ENCODE measurements around the gene IFNAR1. TPM values are rescaled to one million over a fixed set of nuclear protein-coding genes. Genes with fewer than 3 reads are reported as not detected.
A peak's percentile ranks its signal among the peaks of the same experiment; 100 is the strongest.

IFNAR1 gene
- total RNA-seq, 1 experiment from 2014 or later, result 30.0 TPM

- DNase-seq (ENCODE audit: unreplicated experiment), result peak; percentile 92
- no peaks in the 10 kb centered on the region for H3K27me3 Mint-ChIP-seq (ENCODE audit: insufficient read depth, unreplicated experiment)
- CTCF ChIA-PET, result interaction anchor here (0.6 to 1.3 kb wide), 4 partner anchors 14 to 90 kb away, joined by 3 to 7 read pairs (median 4); no protein-coding TSS in a partner anchor
- peak overlapping the region; percentile 96 for H3K27ac Mint-ChIP-seq (ENCODE audit: low read depth, unreplicated experiment)
- peaks cover 30% of the 10 kb centered on the region for H3K36me3 Mint-ChIP-seq (ENCODE audit: insufficient read depth, unreplicated experiment)
- TF ChIP-seq CTCF (IDR thresholded peaks at IDR 0.05; ENCODE audit: unreplicated experiment), result no peak
- H3K9me3 Mint-ChIP-seq (ENCODE audit: unreplicated experiment), result no peaks in the 10 kb centered on the region
- intact Hi-C loops (cut with micrococcal nuclease), result loop anchor here (2.0 kb wide), 1 partner anchor 38 kb away; the partner anchor contains the start of gene IFNAR1
- peak overlapping the region; percentile 12 for H3K4me3 Mint-ChIP-seq (ENCODE audit: unreplicated experiment)
- POLR2A ChIA-PET, result interaction anchor here (0.6 to 3.2 kb wide), 13 partner anchors 13 to 580 kb away, joined by 3 to 23 read pairs (median 6); partner anchors contain the start of genes IFNAR1 and IL10RB
- BruUV-seq (replicated peaks), result TSS peak; percentile 43
- H3K4me1 Mint-ChIP-seq (ENCODE audit: insufficient read depth, unreplicated experiment), result peaks cover 30% of the 10 kb centered on the region
Measured at GRCh38 chr21:33286600-33287456, 37.9 kb upstream of the IFNAR1 start.

GRCh38 chr21:33289199-33289819 lies 35.5 kb upstream of the IFNAR1 start:
- no peaks in the 10 kb centered on the region for H3K9me3 Mint-ChIP-seq (ENCODE audit: unreplicated experiment)
- no peaks in the 10 kb centered on the region for H3K27me3 Mint-ChIP-seq (ENCODE audit: insufficient read depth, unreplicated experiment)
- no peak overlapping the region for H3K27ac Mint-ChIP-seq (ENCODE audit: low read depth, unreplicated experiment)
- ChIA-PET CTCF (no interaction called here), POLR2A (interaction anchor here (0.5 to 1.2 kb wide), 3 partner anchors 10 to 42 kb away, joined by 3 to 4 read pairs (median 3); partner anchors contain the start of gene IFNAR1)
- peaks cover 24% of the 10 kb centered on the region for H3K36me3 Mint-ChIP-seq (ENCODE audit: insufficient read depth, unreplicated experiment)
- H3K4me3 Mint-ChIP-seq (ENCODE audit: unreplicated experiment), result no peak overlapping the region
- no peak for TF ChIP-seq CTCF (IDR thresholded peaks at IDR 0.05; ENCODE audit: unreplicated experiment)
- intact Hi-C loops (cut with micrococcal nuclease), result no loop called here
- DNase-seq (ENCODE audit: unreplicated experiment), result no peak
- no TSS peak for BruUV-seq (replicated peaks)
- H3K4me1 Mint-ChIP-seq (ENCODE audit: insufficient read depth, unreplicated experiment), result peaks cover 30% of the 10 kb centered on the region

- H3K27me3 Mint-ChIP-seq (ENCODE audit: insufficient read depth, unreplicated experiment), result no peaks in the 10 kb centered on the region
- no peak for TF ChIP-seq CTCF (IDR thresholded peaks at IDR 0.05; ENCODE audit: unreplicated experiment)
- no peak overlapping the region for H3K27ac Mint-ChIP-seq (ENCODE audit: low read depth, unreplicated experiment)
- H3K9me3 Mint-ChIP-seq (ENCODE audit: unreplicated experiment), result no peaks in the 10 kb centered on the region
- ChIA-PET CTCF (no interaction called here), POLR2A (no interaction called here)
- intact Hi-C loops (cut with micrococcal nuclease), result no loop called here
- BruUV-seq (replicated peaks), result no TSS peak
- H3K4me3 Mint-ChIP-seq (ENCODE audit: unreplicated experiment), result no peak overlapping the region
- peaks cover 30% of the 10 kb centered on the region for H3K4me1 Mint-ChIP-seq (ENCODE audit: insufficient read depth, unreplicated experiment)
- no peak for DNase-seq (ENCODE audit: unreplicated experiment)
- H3K36me3 Mint-ChIP-seq (ENCODE audit: insufficient read depth, unreplicated experiment), result peaks cover 20% of the 10 kb centered on the region
Measured at GRCh38 chr21:33290441-33290840, 34.3 kb upstream of the IFNAR1 start.

- Mint-ChIP-seq H3K9me3 (ENCODE audit: unreplicated experiment) (no peaks in the 10 kb centered on the region), H3K27me3 (ENCODE audit: insufficient read depth, unreplicated experiment) (no peaks in the 10 kb centered on the region), H3K4me3 (ENCODE audit: unreplicated experiment) (no peak overlapping the region), H3K36me3 (ENCODE audit: insufficient read depth, unreplicated experiment) (peaks cover 15% of the 10 kb centered on the region), H3K27ac (ENCODE audit: low read depth, unreplicated experiment) (no peak overlapping the region), H3K4me1 (ENCODE audit: insufficient read depth, unreplicated experiment) (peaks cover 18% of the 10 kb centered on the region)
- no peak for DNase-seq (ENCODE audit: unreplicated experiment)
- no TSS peak for BruUV-seq (replicated peaks)
- POLR2A ChIA-PET, result no interaction called here
- CTCF ChIA-PET, result no interaction called here
- intact Hi-C loops (cut with micrococcal nuclease), result no loop called here
- no peak for TF ChIP-seq CTCF (IDR thresholded peaks at IDR 0.05; ENCODE audit: unreplicated experiment)
Measured at GRCh38 chr21:33291686-33292085, 33.1 kb upstream of the IFNAR1 start.
